HG02623 (cell line): ENCODE data around the gene GFPT1.

Experiments
- ATAC-seq: cut with Tn5 transposase; IDR thresholded peaks from one replicate; pipeline ENCODE4 v1.9.1; 2021; ENCODE audit warnings: moderate library complexity; ENCODE audit not compliant: unreplicated experiment

The GFPT1 gene

GRCh38 chr2:69330781-69331180 is 56.2 kb downstream of the GFPT1 start:
- no peak for ATAC-seq

DNA sequence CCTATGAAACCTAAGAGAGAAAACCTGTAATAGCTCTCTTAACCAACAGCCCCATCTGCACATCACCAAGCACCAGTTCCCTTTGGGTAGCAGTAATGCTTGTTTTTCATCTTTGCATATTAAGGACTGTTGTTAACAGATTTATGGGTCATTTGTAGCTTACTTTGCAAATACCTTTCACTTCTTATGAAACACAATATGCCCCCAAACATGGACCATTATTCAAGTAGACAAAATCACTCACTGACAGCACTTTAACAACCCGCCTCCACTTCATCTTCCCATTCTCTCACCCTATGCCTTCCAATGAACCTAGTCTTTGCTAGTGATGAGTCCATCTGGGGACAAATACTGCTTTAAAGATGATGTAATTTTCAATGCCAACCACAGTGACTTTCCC is 64.4 kb downstream of the GFPT1 start:
- ATAC-seq: no peak

- no peak for ATAC-seq
Observed at GRCh38 chr2:69316550-69316949, 70.5 kb downstream of the GFPT1 start.

DNA sequence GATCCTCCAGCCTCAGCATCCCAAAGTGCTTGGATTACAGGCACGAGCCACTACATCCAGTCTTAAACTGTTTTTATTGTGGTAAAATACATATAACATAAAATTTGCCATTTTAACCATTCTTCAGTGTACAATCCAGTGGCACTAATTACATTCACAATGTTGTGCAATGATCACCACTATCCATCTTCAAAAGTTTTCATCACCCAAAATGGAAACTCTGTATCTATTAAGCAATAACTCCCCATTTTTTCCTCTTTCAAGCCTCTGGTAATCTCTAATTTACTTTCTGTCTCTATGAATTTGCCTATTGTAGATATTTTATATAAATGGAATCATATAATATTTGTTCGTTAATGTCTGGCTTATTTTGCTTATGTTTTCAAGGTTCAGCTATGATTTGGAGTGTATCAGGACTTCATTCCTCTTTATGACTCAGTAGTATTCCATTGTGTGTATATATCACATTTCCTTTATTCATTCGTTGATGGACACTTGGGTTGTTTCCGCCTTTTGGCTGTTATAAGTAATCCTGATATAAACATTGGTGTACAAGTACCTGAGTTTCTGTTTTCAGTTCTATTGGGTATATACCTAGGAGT is 71.8 kb downstream of the GFPT1 start:
- no peak for ATAC-seq

- no peak for ATAC-seq
Observed at GRCh38 chr2:69311024-69311416, 76.0 kb downstream of the GFPT1 start.

GRCh38 chr2:69310111-69311023 is 76.7 kb downstream of the GFPT1 start:
- no peak for ATAC-seq

DNA sequence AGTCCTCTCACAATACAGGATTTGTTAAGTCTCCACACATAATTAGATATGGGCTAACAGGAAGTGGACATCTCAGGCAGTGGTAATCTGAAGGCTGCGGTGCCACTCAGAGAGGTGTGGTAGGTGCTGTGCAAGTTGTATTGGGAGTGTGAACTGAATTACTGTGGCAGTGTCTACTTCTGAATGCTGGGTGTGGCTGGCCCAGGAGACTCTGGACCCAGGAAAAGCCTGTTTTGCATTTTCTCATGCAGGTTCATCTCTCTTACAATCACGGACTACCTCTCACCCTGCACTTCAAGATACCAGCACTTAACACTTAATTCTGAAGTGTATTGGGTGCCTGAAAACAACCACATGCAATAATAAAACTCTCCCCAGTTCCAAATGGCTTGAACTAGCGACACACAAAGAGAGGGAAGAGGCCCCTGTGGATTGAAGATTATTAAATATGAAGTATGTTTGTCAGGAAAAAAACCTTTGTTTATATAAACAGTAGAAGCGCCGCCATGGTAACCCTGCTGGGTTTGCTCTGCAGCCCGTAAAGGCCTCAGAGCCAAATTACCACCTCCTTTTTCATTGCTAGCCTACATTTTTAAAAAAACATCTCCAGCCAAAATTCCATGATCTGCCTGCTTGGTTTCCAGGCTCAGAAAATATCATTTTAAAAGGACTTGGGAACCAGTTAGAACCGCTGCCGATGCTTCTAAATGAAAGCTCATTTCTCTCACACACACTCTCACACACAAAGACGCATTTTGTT is 77.5 kb downstream of the GFPT1 start:
- ATAC-seq: no peak

DNA sequence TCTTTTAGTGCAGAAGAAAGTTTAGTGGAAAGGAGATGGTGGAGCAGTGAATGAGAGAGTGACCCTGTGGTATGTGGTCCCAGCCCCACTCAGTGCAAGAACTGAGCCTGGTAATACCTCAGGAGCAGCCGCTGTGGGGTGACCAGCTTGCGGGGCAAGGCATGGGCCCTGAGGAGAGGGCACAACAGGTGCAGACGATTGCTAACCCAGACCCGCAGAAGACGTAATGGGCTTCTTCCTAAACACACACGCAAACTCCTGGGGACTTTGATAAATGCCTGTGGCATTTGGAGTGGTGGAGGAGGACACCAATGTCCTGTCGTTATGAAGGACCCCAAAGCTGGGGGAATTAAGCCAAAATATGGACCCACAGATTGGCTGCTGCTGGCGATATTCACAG is 78.7 kb downstream of the GFPT1 start:
- ATAC-seq: no peak

GRCh38 chr2:69307579-69308064 is 79.4 kb downstream of the GFPT1 start:
- no peak for ATAC-seq

DNA sequence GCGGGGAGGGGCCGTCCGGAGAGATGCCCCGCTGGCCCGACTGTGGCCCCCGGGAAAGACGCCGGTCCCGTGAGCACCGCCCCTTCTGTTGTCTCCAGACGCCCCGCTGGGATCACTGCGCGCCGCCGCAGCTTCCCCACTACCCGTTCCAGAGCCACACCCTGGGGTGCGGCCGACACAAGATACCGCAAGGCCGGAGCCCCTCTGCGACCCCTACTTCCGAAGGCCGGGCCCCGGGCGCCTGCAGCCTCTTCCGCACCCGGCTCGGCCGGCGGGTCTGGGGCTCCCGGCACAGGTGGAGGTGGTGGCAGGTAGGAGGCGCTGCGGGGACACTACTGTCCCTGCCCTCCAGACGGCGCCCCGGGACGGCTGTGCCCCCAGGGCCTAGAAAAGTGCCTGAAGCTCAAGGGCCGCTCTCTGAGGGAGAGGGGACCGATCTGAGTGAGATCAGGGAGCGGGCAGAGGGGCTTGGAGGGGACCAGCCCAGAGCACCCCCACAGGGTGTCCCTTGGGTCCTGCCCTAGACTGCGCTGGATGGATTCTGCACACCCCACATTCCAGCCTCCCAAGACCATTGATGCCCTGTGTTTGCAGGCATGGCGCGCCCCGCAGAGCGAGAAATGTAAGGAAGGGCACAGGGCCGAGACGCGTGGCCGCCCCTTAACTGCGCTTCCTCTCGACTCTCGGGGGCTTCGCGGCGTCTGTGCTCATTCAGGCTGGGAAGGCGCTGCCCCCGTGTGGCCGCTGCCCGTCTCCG is 80.0 kb downstream of the GFPT1 start:
- peak; percentile 79 for ATAC-seq

DNA sequence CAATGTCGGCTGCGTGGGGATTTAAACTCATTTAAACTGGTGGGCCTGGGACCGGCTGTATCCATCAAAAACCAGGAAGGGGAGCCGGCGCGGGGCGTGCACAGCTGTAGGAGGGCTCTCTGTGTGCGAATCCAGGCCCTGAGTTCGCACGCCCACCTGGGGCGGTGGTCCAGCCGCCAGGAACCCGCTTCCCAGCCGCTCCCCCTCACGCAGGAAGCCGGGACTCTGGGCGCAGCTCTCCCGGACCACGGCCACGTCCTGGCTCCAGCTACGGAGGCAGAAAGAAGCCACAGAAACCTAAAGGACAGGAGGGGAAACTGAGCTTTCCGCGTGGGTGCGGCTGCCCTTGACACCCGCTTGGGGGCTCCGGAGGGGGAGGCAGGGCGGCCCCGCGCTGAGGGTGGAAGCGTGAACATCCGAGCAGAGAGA is 80.6 kb downstream of the GFPT1 start:
- no peak for ATAC-seq

GRCh38 chr2:69305712-69306392 is 81.2 kb downstream of the GFPT1 start:
- ATAC-seq: no peak

DNA sequence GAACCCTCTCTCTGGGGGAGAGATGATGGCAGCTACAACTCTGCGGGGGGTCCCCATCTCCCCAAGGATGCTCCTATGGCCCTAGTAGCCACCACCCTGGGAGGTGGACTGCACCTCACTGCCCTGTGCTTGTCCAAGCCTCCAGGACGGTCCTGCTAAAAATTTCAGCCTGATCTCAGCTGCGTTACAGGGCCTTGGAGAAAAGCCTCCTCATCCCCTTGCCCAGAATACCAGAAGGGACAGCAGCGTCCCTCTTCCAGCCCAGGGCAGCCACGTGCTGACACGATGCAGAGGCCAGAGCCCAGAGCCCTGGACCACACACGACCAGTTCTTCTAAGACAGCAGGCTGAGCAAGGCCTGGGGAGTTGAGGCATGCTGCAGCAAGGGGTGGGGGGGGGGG is 81.9 kb downstream of the GFPT1 start:
- ATAC-seq: no peak

GRCh38 chr2:69304656-69305055 is 82.4 kb downstream of the GFPT1 start:
- no peak for ATAC-seq

DNA sequence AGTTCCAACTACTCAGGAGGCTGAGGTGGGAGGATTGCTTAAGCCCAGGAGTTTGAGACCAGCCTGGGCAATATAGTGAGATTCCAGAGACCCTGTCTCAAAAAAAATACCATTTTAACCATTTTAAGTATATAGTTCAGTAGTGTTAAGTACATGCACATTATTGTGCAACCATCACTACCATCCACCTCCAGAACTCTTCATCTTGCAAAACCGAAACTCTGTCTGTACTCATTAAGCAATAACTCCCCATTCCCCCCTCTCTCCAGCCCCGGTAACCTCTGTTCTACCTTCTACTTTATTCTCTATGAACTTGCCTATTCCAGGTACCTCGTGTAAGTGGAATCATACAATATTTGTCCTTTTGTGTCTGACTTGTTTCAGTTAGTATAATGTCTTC is 86.4 kb downstream of the GFPT1 start:
- ATAC-seq: no peak

DNA sequence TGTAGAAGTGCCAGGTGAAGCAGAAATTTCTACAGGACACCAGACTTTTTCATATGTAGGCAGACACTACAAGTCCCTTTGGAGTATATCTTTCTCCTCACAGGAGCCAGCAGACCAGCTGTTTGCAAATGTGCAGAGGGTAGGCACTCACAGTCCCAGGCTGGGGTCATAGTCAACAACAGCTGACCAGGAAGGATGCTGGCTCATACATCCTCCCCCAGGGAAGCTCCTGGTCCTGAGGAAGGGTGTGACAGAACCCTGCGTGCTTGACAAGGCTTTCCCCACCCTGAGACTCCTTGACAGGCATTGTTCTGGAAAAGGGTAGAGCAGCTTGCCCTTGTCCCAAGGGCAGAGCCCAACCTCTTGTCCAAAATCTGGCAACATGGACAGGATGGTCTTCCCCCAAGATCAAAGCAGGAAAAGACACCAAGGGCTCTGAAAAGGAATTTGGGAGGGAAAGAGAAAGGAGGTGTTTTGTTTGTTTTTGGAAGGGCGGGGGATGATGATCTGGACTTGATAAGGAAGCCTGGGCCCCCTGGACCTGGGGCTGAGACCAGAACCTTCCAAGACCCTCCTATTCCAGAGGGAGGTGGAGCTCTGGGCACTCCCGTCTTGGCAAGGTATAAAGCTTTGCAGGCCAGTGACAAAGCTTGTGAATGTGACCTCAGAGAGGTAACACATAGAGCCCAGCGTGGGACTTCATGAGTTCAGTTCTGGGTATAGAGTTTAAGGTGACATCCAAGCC is 87.1 kb downstream of the GFPT1 start:
- ATAC-seq: no peak

DNA sequence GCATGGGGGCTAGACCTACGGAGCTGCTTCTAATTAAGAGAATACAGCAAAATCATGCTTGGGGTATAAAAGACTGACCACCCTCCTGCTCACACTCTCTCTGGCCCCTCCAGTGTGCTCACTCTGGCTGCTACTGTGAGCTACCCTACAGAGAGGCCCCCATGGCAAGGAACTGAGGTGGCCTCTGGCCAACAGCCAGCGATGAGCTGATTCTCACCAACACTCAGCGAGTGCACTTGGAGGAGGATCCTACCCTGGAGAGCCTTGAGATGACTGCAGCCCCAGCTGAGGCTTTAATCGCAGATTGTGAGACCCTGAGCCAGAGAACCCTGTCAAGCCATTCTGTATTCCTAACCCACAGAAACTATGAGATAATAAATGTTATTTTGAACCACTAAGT is 88.2 kb downstream of the GFPT1 start:
- ATAC-seq: no peak

- no peak for ATAC-seq
Observed at GRCh38 chr2:69298261-69298660, 88.8 kb downstream of the GFPT1 start.

DNA sequence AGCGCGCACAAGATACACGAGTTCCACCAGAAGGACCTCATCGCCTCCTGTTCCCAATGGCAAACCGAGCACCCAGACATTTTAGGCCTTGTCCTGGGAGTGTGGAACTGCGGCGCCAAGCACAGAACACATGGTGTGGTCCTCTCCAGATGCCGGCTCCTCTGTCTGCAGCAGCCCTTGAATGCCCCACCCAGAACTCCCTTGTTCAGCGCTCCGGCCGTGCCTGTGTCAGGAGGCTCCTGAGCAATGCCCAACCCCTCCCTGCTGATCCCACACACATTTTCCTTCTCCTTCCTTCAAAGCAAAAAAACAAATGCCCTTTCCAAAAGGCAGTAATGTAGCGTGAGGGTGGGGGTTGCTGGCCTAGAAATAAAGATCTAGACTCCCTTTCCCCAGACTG is 89.8 kb downstream of the GFPT1 start:
- no peak for ATAC-seq

GRCh38 chr2:69296421-69296820 is 90.6 kb downstream of the GFPT1 start:
- no peak for ATAC-seq
